Naive thymus-derived CD4-positive, alpha-beta T cell (primary cell): Measurements from ENCODE around the gene PDK2. TPM values are rescaled to one million over a fixed set of nuclear protein-coding genes. Genes with fewer than 3 reads are reported as not detected.

ENCODE experiments used
- ATAC-seq: fragments of 150-1000 bp; cut with Tn5 transposase; 2 replicates; pipeline ENCODE4 v1.10.0; 2021; ENCODE audit warnings: mild to moderate bottlenecking, moderate library complexity
- CTCF ChIA-PET: fragments of 350-600 bp; sonication (Branson Sonifier 250); formaldehyde crosslinking; loops from one replicate; lab custom pipeline; 2021; ENCODE audit warnings: antibody characterized with exemption; lab: Charles Lee
- POLR2A ChIA-PET: fragments of 350-600 bp; sonication (Branson Sonifier 250); formaldehyde crosslinking; loops from one replicate; lab custom pipeline; 2021; ENCODE audit warnings: antibody characterized with exemption, inconsistent platforms; lab: Charles Lee
- DNase-seq, 9 donors: peaks; one replicate each; pipeline versions ENCODE4 v3.0.0 to v3.0.0-alpha.2; 2020 to 2022; ENCODE audit warnings: mixed read lengths in 1 of 9
- H3K27ac ChIP-seq: one replicate; pipeline ENCODE4 v1.7.0; 2013; ENCODE audit warnings: mild to moderate bottlenecking, low read depth, low read length, moderate library complexity
- H3K27me3 ChIP-seq, 2 donors: one replicate each; pipeline ENCODE4 v1.7.0; 2013; ENCODE audit warnings: low read length in 2 of 2, mild to moderate bottlenecking in 2 of 2, moderate library complexity in 2 of 2; ENCODE audit not compliant: control insufficient read depth in 2 of 2, insufficient read depth in 2 of 2
- H3K36me3 ChIP-seq, 3 experiments: 1 replicate in 2 of 3; 2 replicates in 1 of 3; pipeline ENCODE4 v1.7.0; 2013; ENCODE audit warnings: low read length in 3 of 3, mild to moderate bottlenecking in 3 of 3, moderate library complexity in 1 of 3; ENCODE audit not compliant: insufficient read depth in 3 of 3, control insufficient read depth in 2 of 3
- H3K4me1 ChIP-seq, 2 donors: one replicate each; pipeline ENCODE4 v1.7.0; 2013; ENCODE audit warnings: low read length in 2 of 2, mild to moderate bottlenecking in 2 of 2, moderate library complexity in 1 of 2; ENCODE audit not compliant: control insufficient read depth in 2 of 2, insufficient read depth in 2 of 2
- H3K4me3 ChIP-seq: 2 replicates; pipeline ENCODE4 v1.7.0; 2013; ENCODE audit warnings: mild to moderate bottlenecking, low read length
- H3K9me3 ChIP-seq, 3 experiments: 1 replicate in 2 of 3; 2 replicates in 1 of 3; pipeline ENCODE4 v1.7.0; 2013; ENCODE audit warnings: low read length in 3 of 3; ENCODE audit not compliant: control insufficient read depth in 2 of 3
- H3K27ac Mint-ChIP-seq, 9 donors: one replicate each; pipeline ENCODE4 v1.8.0; 2020 to 2022; ENCODE audit warnings: mixed read lengths in 9 of 9, mild to moderate bottlenecking in 8 of 9, moderate library complexity in 5 of 9, inconsistent platforms in 2 of 9
- H3K27me3 Mint-ChIP-seq, 5 donors: one replicate each; pipeline ENCODE4 v1.8.0; 2021 to 2022; ENCODE audit warnings: mixed read lengths in 5 of 5, mild to moderate bottlenecking in 1 of 5
- H3K36me3 Mint-ChIP-seq, 5 donors: one replicate each; pipeline ENCODE4 v1.8.0; 2020 to 2022; ENCODE audit warnings: mixed read lengths in 5 of 5, mild to moderate bottlenecking in 3 of 5, inconsistent platforms in 1 of 5
- H3K4me1 Mint-ChIP-seq, 7 donors: one replicate each; pipeline ENCODE4 v1.8.0; 2020 to 2022; ENCODE audit warnings: mixed read lengths in 7 of 7, mild to moderate bottlenecking in 3 of 7, inconsistent platforms in 1 of 7
- H3K4me3 Mint-ChIP-seq, 10 donors: one replicate each; pipeline ENCODE4 v1.8.0; 2020 to 2022; ENCODE audit warnings: mild to moderate bottlenecking in 10 of 10, mixed read lengths in 10 of 10, moderate library complexity in 6 of 10, inconsistent platforms in 2 of 10
- H3K9me3 Mint-ChIP-seq, 11 donors: one replicate each; pipeline ENCODE4 v1.8.0; 2020 to 2022; ENCODE audit warnings: mixed read lengths in 11 of 11, mild to moderate bottlenecking in 4 of 11, inconsistent platforms in 1 of 11, moderate library complexity in 1 of 11
- intact Hi-C, 2 donors: fragments of 100-400 bp; cut with micrococcal nuclease; formaldehyde crosslinking; loops; one replicate each; pipeline ENCODE4 v1.15.1; 2023
- polyA plus RNA-seq, 2 donors: library from polyadenylated mRNA; unstranded; fragments of 300-500 nt; fragmentation: Illumina TruSeq; gene quantifications; one replicate each; pipeline ENCODE4 v1.2.3, GENCODE V29; 2021
- total RNA-seq, 6 experiments: library from RNA in 5 of 6; stranded (reverse) in 5 of 6; gene quantifications; 1 replicate in 5 of 6; 2 replicates in 1 of 6; pipeline ENCODE4 v1.2.3 and lab custom pipeline; 2021 to 2026

Gene PDK2
- total and polyA plus RNA-seq, 7 experiments from 2014 or later, result 16.7 to 50.4 (median 37.2) TPM

DNA sequence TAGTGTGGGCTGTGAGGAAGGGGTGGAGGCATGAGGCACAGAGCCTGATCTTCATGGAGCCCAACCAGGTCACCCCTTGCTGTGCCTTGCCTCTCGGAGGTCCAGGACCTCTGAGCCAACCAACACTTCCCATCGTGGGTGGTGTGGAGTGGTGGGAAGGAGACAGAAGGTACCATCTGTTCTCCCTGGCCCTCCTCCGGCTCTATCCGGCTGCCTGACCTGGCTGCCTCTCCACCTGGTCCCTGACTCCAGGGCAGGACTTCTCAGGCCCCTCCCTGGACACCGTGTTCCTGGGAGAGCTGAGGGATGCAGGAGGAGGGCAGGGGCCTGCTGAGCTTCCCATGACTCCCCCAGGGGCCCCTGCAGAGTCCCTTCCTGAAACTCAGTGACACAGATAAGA lies 3.9 kb downstream of the PDK2 start:
- ChIA-PET POLR2A (no interaction called here), CTCF (interaction anchor here (0.6 to 2.1 kb wide), 3 partner anchors 12 to 82 kb away, joined by 3 to 5 read pairs (median 5); no protein-coding TSS in a partner anchor)
- intact Hi-C loops, result loop anchor here in 1 of 2 donors (10.0 kb wide), 2 partner anchors 244 to 524 kb away; partner anchors contain the start of gene NXPH3
- Mint-ChIP-seq H3K4me3 (no peak overlapping the region), H3K36me3 (peaks cover 0 to 21% (median 4%) of the 10 kb centered on the region in 5 donors), H3K27me3 (no peaks in the 10 kb centered on the region), H3K4me1 (peaks cover 26 to 46% (median 37%) of the 10 kb centered on the region in 7 donors), H3K9me3 (no peaks in the 10 kb centered on the region), H3K27ac (peak overlapping the region in 2 of 9 donors; percentile 13 to 87)
- Histone ChIP-seq H3K27ac (no peak overlapping the region), H3K9me3 (no peaks in the 10 kb centered on the region), H3K4me3 (no peak overlapping the region), H3K27me3 (no peaks in the 10 kb centered on the region), H3K36me3 (peaks cover 0 to 67% (median 0%) of the 10 kb centered on the region in 3 experiments), H3K4me1 (peaks cover 12 to 14% of the 10 kb centered on the region in 2 donors)
- no peak for ATAC-seq
- DNase-seq, result no peak

DNA sequence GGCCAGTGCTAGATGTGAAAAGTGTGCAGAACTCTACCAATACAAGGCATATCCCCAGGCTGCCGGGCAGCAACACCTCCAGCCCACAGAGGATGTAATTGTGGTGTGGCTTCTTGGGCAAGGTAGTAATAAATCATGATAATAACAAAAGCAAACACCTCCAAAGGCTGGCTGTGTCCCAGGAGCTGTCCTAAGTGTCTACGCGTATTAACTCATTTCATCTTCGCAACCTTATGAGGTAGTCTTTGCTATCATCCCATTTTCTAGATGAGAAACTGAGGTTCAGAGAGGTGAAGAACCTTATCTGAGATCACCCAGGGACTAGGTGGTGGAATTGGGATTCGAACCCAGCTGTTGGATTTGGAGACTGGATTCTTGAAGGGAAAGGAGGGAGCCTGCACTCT lies 5.3 kb downstream of the PDK2 start:
- Mint-ChIP-seq H3K9me3 (no peaks in the 10 kb centered on the region), H3K27ac (peak overlapping the region in 4 of 9 donors; percentile 2 to 31 (median 23)), H3K36me3 (peaks cover 2 to 28% (median 5%) of the 10 kb centered on the region in 5 donors), H3K4me1 (peaks cover 15 to 44% (median 32%) of the 10 kb centered on the region in 7 donors), H3K4me3 (no peak overlapping the region), H3K27me3 (no peaks in the 10 kb centered on the region)
- Histone ChIP-seq H3K9me3 (no peaks in the 10 kb centered on the region), H3K27me3 (no peaks in the 10 kb centered on the region), H3K4me1 (peaks cover 11 to 14% of the 10 kb centered on the region in 2 donors), H3K4me3 (no peak overlapping the region), H3K36me3 (peaks cover 0 to 76% (median 0%) of the 10 kb centered on the region in 3 experiments), H3K27ac (no peak overlapping the region)
- DNase-seq (no peak), ATAC-seq (no peak)
- intact Hi-C loops, result no loop called here
- ChIA-PET CTCF (interaction anchor here (2.1 kb wide), 1 partner anchor 13 kb away, joined by 5 read pairs; no protein-coding TSS in a partner anchor), POLR2A (no interaction called here)

DNA sequence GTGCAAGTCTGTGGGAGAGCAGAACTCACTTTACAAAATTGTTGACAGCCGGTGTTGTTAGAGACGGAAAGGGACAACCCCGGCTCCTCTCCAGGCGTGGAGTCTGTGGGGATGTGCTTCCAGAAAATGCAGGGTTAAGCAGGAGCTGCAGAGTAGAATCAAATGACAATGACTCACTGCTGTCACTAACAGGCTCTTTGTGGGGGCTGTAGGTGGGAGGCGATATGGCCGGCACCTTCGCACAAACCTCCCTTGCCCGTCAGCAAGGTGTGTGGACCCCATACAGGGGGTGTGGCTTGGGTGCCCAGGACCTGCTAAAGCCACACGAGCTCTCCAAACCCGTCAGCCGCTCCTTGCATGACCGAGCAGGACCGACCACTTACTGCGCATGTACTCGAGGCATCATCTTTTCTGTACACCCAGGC lies 5.8 kb downstream of the PDK2 start:
- ATAC-seq (no peak), DNase-seq (no peak)
- H3K36me3 ChIP-seq, result peaks cover 0 to 80% (median 0%) of the 10 kb centered on the region in 3 experiments
- no peaks in the 10 kb centered on the region for H3K9me3 ChIP-seq
- POLR2A ChIA-PET, result no interaction called here
- Mint-ChIP-seq H3K27ac (peak overlapping the region in 2 of 9 donors; percentile 2 to 24), H3K9me3 (no peaks in the 10 kb centered on the region), H3K4me1 (peaks cover 10 to 39% (median 27%) of the 10 kb centered on the region in 7 donors), H3K27me3 (no peaks in the 10 kb centered on the region), H3K36me3 (peaks cover 2 to 30% (median 5%) of the 10 kb centered on the region in 5 donors), H3K4me3 (no peak overlapping the region)
- peaks cover 7 to 11% of the 10 kb centered on the region in 2 donors for H3K4me1 ChIP-seq
- H3K27ac ChIP-seq, result no peak overlapping the region
- no peak overlapping the region for H3K4me3 ChIP-seq
- CTCF ChIA-PET, result interaction anchor here (0.6 to 2.1 kb wide), 2 partner anchors 13 to 491 kb away, joined by 3 to 5 read pairs; no protein-coding TSS in a partner anchor
- intact Hi-C loops, result no loop called here
- no peaks in the 10 kb centered on the region for H3K27me3 ChIP-seq

DNA sequence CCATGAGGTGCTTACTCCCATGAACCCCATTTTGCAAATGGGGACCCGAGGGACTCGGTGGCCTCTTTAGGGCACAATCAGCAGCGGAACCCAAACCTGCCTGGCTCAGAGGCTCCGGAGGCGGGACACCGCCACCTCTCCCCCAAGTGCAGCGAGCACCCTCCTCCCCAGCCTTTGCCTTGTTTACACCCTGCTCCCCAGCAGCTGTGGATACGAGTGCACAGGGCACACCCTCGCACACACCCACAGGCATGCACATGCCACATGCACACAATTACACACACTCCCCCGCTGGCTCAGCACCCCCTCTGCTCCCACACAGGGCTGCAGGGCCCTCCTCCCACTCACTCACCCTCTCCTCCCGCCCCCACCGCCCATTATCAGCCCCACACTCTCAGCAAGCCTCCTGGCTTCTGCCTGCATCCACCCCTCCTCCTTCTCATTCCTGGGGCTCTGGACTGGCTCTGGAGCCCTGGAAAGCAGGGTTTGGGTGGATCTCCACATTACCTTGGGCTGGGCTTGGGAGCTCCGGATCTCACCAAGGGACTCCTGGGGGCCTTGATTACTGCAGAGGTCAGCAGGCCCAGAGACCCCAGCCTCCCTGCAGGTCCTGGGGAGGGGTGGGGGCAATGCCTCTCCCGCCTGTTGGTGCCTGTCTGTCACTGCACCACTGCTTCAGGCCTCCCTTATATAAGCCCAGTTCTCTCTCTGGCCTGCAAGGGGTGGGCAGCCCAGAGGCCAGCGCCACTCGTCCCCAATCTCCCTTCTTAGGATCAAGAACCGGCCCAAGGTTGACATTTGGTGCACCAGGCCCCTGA lies 6.4 kb downstream of the PDK2 start:
- CTCF ChIA-PET, result interaction anchor here (0.6 to 1.1 kb wide), 2 partner anchors 7 to 492 kb away, joined by 3 to 4 read pairs; no protein-coding TSS in a partner anchor
- H3K27me3 Mint-ChIP-seq, result no peaks in the 10 kb centered on the region
- peaks cover 2 to 30% (median 5%) of the 10 kb centered on the region in 5 donors for H3K36me3 Mint-ChIP-seq
- H3K4me1 Mint-ChIP-seq, result peaks cover 4 to 33% (median 21%) of the 10 kb centered on the region in 7 donors
- H3K27ac ChIP-seq, result no peak overlapping the region
- H3K27me3 ChIP-seq, result no peaks in the 10 kb centered on the region
- no peak overlapping the region for H3K4me3 ChIP-seq
- ATAC-seq (no peak), DNase-seq (no peak)
- no peaks in the 10 kb centered on the region for H3K9me3 ChIP-seq
- no peaks in the 10 kb centered on the region for H3K9me3 Mint-ChIP-seq
- peaks cover 0 to 84% (median 0%) of the 10 kb centered on the region in 3 experiments for H3K36me3 ChIP-seq
- POLR2A ChIA-PET, result no interaction called here
- H3K4me3 Mint-ChIP-seq, result no peak overlapping the region
- intact Hi-C loops, result no loop called here
- peaks cover 1 to 5% of the 10 kb centered on the region in 2 donors for H3K4me1 ChIP-seq
- H3K27ac Mint-ChIP-seq, result no peak overlapping the region

DNA sequence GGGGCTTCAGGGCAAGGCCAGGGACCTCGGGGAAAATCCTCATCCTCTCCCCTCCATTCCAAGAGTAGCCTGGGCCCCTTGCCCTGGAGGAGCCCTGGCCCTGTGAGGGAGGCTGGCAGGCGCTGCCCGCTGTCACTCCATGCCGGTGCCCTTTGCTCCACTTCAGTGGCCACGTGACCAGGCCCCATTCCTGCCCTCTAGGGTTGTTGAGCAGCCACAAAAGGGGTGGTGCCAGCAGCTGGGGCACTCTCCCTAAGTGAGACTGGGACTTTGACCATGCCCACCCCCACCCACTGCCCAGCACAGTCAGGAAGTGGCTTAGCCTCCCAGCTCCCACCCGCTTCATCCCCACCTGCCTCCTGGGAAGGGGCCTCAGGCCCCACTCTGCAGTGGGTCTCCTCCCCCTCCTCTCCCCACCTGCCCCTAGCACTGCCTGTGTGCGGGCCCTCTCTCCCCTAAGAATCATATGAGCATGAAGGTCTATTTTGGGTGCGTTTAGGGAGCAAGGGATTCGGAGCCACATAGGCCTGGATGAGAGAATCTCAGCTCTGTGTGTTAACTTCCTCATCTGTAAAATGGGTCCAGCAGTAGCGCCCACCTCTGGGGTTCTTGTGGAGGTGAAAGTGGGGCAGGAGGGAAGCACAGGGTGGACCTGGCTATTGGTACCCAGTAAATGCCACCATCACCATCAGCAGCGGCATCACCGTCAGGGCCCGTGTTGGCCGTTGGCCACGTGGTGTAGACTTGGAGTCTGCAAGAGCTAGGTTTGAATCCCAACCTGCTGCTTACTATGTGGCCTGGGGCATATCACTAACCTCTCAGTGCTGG lies 7.2 kb downstream of the PDK2 start:
- Histone ChIP-seq H3K27ac (no peak overlapping the region), H3K9me3 (no peaks in the 10 kb centered on the region), H3K27me3 (no peaks in the 10 kb centered on the region), H3K4me1 (no peaks in the 10 kb centered on the region), H3K36me3 (peaks cover 0 to 90% (median 0%) of the 10 kb centered on the region in 3 experiments), H3K4me3 (no peak overlapping the region)
- no peaks in the 10 kb centered on the region for H3K27me3 Mint-ChIP-seq
- no peak overlapping the region for H3K4me3 Mint-ChIP-seq
- peaks cover 2 to 32% (median 7%) of the 10 kb centered on the region in 5 donors for H3K36me3 Mint-ChIP-seq
- ATAC-seq (no peak), DNase-seq (no peak)
- H3K4me1 Mint-ChIP-seq, result peaks cover 0 to 25% (median 19%) of the 10 kb centered on the region in 7 donors
- no peak overlapping the region for H3K27ac Mint-ChIP-seq
- POLR2A ChIA-PET, result no interaction called here
- intact Hi-C loops, result no loop called here
- CTCF ChIA-PET, result interaction anchor here (1.1 kb wide), 1 partner anchor 8 kb away, joined by 4 read pairs; no protein-coding TSS in a partner anchor
- H3K9me3 Mint-ChIP-seq, result no peaks in the 10 kb centered on the region

DNA sequence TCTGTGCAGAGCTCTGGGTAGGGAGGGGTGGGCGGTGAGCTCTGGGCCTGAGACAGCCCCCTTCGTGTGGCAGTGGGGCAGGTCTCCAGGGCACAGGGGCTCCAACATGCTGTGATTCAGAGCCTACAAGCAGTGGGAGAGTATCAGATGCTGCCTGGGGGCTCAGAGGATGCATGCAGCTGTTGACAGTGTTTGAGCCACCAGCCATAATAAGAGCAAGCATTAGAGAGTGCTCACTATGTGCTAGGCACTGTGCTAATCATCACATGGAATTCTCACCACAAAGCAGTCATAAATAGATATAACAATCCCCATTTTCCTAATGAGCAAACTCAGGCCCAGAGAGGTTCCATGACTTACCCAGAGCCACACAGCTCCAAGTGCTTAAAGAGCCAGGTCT lies 8.1 kb downstream of the PDK2 start:
- peaks cover 0 to 90% (median 0%) of the 10 kb centered on the region in 3 experiments for H3K36me3 ChIP-seq
- Mint-ChIP-seq H3K4me1 (peaks cover 0 to 21% (median 17%) of the 10 kb centered on the region in 7 donors), H3K27ac (peak overlapping the region in 1 of 9 donors; percentile 52), H3K4me3 (no peak overlapping the region), H3K36me3 (peaks cover 2 to 29% (median 7%) of the 10 kb centered on the region in 5 donors), H3K27me3 (no peaks in the 10 kb centered on the region), H3K9me3 (no peaks in the 10 kb centered on the region)
- ATAC-seq (no peak), DNase-seq (no peak)
- no peak overlapping the region for H3K4me3 ChIP-seq
- H3K27me3 ChIP-seq, result no peaks in the 10 kb centered on the region
- CTCF ChIA-PET, result no interaction called here
- no peaks in the 10 kb centered on the region for H3K4me1 ChIP-seq
- intact Hi-C loops, result no loop called here
- no peak overlapping the region for H3K27ac ChIP-seq
- POLR2A ChIA-PET, result no interaction called here
- no peaks in the 10 kb centered on the region for H3K9me3 ChIP-seq
